GM18499 (cell line): ENCODE data around the gene PTPN11.
"Not testable (repeated sequence)": the region's sequence is repeated elsewhere in the genome, so short reads cannot be mapped to it uniquely, and the experiment has no call there.

Experiments used
- ATAC-seq: cut with Tn5 transposase; IDR thresholded peaks from one replicate; pipeline ENCODE4 v1.9.1; 2021; ENCODE audit warnings: moderate number of reproducible peaks; ENCODE audit not compliant: insufficient read depth, unreplicated experiment

The PTPN11 gene

DNA sequence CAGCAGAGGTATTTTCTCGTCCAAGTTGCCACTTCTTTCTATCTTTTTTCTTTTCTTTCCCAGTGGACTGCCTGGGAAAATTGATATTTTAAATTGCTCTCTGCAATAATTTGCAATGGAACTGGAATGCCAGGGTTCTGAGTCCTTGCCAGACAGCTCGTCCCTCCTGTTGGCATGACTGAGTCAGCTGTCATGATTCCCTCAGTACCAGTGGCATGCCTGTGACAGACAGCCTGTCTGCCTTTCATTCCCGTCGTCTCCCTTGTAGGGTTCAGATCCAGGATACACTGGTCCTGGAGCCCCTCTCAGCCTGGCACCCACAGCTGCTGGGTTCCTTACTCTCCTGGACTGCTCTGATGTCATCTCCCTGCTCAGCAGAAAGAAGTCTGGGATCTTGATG is 84.8 kb downstream of the PTPN11 start:
- no peak for ATAC-seq

DNA sequence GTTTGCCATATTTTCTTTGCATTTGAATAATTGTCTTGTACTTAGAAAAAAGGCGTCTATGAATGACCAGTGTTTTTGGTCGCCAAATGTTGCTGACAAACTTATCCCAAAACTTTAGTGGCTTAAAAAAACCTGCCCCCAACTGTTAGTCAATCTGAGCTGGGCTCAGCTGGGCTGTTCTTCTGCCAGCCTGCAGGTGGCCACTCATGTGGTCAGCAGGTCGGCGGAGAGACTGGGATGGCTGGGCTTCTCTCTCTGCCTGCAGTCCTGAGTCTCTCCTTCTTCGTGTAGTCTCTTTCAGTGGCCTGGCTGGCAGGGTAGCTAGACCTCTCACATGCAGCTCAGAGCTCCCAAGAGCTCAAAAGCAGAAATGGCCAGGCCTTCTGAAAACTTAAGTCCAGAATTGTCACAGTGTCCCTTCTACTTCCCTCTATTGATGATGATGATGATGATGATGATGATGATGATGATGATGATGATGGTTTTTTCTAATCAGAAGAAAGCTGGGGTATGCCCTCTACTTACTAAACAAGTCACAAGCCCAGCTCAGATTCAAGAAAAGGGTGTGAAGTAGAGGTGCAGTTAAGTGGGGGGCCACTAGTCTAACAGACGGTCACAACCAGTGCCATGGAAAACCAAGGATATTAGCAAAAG is 87.9 kb downstream of the PTPN11 start:
- no peak for ATAC-seq

DNA sequence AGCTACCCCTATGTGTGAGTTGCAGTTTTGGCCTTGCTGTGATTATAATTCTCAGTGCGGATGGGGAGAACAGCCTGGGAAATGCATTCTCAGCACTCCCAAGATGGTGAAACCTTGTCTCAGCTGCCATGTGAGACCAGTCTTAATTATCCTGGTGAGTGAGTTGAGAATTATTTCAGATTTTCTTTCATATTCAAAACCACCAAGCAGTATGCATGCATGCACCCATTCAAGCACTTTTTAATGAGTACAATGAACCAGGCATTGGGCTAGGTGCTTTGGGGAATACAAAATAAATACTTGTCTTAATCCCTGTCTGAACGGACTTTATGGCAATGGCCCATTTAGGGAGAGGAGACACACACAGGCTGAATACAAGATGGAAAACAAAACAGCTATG is 94.7 kb downstream of the PTPN11 start:
- no peak for ATAC-seq

DNA sequence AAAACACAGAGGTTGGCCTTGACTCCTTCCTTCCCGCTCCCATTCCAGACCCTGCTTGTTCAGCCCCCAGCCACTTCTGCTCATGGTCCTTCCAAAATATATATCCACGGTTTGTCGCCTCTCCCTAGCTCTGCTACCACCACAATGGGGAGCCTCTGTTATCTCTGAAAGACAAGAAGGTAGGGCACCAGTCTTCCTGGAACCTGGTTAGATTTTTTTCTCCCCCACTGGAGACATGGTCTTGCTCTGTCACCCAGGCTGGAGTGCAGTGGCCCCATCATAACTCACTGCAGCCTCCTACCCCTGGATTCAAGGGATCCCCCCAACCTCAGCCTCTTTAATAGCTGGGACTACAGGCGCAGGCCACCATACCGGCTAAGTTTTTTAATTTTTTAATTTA is 95.7 kb downstream of the PTPN11 start:
- ATAC-seq, result no peak

DNA sequence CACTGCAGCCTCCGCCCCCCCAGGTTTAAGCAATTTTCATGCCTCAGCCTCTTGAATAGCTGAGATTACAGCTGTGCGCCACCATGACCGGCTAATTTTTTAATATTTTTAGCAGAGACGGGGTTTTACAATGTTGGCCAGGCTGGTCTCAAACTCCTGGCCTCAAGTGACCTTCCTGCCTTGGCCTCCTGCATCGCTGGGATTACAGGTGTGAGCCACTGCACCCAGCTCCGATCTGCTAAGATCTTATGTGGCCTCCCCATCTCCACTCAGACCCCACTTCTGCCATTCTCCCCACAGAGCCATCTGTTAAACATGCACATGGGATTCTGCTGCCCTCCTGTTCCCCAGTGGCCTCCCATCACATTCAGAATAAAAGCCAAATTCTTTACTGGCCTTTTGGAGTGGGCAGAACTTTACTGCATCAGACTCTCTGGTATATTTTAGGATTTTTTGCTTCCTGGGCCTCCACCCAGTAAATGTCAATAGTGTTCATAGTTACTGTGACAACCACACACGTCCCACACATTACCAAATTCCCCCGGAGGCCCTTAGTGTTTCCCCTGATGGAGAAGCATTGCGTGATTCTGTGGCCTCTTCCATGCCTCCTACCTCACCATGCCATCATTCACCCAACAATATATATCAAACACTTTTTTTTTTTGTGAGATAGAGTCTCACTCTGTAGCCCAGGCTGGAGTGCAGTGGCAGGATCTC is 96.3 kb downstream of the PTPN11 start:
- ATAC-seq, result no peak

DNA sequence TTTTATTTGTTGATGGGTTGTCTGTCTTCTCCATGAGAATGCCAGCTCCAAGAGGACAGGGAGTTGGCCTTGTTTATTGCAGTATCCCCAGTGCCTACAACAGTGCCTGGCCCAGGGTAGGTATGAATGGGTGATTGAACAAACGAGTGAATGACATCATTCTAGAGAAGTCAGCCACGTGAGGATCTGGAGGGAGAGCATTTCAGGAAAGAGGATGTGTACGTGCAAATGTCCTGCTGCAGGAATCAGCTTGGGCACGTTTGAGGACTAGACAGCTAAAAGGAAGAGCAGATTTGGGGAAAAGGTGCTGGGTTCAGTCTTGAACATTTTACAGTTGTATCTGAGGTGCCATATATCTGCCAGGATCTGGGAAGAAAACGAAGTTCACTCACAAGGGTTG is 97.1 kb downstream of the PTPN11 start:
- ATAC-seq, result no peak

DNA sequence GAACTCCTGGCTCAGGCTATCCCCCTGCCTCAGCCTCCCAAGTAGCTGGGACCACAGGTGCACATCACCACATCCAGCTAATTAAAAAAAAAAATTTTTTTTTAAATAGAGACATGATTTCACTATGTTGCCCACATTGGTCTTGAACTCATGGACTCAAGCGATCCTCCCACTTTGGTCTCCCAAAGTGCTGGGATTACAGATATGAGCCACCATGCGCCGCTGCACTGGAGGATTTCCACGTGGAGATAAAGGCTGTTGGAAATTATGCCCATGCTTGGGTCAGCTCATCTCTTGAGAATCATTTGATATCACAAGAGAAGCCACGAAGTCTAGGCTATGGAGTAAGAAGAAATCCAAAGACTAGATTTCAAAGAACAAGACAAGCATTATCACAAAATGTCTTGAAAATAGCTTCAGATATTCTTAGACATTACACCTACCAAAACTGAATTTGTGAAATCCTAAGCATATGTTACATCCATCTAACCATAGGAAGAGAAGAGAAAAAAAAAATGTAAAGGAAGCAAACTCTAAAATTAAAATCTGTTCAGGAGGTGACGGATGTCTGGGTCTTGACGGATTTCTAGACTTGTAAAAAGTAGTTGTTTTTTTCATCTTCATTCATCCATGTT is 99.1 kb downstream of the PTPN11 start:
- no peak for ATAC-seq

DNA sequence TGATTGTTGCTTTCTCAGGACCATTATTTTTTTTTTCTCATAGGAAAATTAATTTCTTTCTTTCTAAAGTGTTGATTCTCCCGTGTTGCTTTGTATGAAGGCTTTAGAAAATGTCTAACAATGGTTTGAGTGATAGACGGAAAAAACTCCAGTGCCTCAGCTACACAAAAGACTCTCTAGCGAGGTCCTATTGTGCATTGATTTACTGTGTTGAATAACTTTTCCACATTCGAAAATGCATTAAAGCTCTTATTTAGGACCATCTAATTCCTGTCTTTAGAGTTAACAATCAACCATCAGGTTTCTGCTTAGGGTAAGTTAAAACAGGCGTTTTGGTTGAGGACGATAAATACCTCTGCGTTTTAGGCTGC is 99.6 kb downstream of the PTPN11 start:
- no peak for ATAC-seq

DNA sequence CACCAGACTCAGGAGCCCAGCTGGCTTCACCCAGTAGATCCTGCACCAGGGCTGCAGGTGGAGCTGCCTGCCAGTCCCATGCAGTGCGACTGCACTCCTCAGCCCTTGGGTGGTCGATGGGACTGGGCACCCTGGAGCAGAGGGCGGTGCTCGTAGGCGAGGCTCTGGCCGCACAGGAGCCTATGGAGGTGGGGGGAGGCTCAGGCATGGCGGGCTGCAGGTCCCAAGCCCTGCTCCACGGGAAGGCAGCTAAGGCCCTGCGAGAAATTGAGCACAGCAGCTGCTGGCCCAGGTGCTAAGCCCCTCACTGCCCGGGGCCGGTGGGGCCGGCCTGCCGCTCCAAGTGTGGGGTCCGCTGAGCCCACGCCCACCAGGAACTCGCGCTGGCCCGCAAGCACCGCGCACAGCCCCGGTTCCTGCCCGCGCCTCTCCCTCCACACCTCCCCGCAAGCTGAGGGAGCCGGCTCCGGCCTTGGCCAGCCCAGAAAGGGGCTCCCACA is 101.1 kb downstream of the PTPN11 start:
- ATAC-seq, result not testable (repeated sequence)

DNA sequence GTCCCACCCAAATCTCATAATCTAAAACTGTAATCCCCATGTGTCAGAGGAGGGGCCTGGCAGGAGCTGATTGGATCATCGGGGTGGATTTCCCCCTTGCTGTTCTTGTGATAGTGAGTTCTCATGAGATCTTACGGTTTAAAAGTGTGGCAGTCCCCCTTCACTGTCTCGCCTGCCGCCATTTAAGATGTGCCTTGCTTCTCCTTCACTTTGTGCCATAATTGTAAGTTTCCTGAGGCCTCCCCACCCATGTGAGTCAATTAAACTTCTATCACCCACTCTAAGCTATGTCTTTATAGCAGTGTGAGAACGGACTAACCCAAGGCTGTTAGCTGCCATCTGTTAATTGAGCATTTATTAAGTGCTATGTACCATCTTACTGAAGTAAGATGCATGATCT is 105.1 kb downstream of the PTPN11 start:
- no peak for ATAC-seq

DNA sequence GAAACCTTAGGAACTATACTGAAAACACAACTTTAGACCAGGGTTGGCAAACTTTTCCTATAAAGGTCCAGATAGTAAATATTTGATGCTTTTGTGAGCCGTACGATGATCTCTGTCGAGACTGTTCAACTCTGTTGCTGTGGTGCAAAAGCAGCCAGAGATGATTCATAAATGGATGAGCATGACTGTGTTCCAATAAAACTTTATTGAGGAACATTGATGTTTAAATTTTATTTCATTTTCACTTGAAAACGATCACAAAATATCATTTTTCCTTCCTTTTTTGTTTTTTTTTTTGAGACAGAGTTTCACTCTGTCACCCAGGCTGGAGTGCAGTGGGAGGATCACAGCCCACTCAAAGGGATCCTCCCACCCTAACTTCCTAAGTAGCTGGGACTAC is 105.5 kb downstream of the PTPN11 start:
- ATAC-seq, result no peak

DNA sequence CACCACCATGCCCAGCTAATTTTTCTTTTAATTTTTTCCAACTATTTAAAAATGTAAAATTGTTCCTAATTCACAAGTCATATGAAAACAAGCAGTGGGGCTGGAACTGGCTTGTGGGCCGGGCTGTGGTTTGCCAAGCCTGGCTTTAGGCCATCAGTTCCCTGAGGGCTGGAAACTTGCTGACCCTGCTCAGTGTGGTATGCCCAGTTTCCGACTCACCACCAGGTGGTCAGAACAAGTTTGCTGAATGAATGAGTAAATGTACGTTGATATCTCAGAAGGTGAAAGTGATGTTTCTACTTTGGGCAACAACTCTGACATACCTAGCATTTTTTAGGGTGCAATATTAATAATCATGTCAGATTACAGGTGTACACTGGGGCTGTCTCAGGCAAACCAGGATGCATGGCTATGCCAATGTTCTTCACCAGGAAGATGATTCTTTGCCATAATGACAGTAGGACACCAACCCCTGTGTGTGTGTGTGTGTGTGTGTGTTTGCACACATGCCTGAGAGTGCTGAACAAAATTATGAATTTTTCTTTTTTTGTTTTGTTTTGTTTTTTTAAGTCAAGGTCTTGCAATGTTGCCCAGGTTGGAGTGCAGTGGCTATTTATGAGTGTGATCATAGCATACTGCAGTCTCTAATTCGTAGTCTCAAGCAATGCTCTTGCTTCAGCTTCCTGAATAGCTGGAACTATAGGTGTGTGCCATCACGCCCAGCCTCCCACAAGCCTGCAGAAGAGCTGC is 106.1 kb downstream of the PTPN11 start:
- ATAC-seq, result no peak

DNA sequence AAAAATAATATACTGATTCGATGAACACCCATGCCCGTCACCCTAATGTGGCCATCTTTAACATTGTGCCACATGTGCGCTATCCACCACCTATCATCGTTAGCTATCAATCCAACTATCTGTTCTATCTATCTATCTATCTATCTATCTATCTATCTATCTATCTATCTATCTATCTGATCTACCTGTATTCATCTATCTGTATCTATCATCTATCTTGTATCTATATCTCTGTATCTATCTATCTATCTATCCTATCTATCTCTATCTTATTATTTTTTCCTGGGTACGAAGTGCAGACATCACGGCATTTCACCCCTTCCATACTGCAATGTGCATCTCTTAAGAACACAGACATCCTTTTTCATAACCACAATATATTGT is 106.7 kb downstream of the PTPN11 start:
- no peak for ATAC-seq

DNA sequence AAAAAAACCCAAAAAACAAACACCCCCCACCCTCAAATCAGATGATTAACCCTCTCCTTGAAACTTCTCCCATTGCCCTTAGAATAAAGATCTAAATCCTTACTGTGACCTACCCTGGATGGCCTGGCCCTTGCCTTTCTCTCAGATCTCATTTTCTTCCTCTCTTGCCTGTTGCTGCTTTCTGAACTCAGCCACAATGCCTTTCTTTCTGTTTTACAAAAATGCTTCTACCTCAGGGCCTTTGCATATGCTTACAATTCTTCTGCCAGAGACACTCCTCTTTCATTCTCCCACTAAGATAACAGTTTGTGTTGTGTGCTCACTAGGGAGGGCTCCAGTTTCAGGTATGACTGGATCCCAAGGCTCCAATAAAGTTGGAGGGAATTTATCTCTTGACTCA is 108.3 kb downstream of the PTPN11 start:
- no peak for ATAC-seq

DNA sequence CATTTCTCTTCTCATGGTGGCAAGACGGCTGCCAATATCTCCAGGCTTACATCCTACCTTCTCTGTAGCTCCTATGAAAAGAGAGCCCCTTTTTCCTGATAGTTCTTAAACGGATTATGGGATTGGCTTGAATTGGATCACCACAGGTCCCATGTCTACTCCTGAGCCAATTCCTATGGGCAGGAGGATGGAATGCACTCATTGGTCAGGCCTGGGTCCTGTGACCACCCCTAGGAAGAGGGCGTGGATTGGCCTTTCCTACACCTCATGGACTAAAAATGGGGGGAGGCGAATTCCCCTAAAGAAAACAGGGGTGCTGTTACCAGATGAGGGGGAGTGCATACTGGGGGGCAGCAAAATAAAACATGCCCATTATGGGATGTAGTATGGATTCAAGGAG is 108.8 kb downstream of the PTPN11 start:
- no peak for ATAC-seq

DNA sequence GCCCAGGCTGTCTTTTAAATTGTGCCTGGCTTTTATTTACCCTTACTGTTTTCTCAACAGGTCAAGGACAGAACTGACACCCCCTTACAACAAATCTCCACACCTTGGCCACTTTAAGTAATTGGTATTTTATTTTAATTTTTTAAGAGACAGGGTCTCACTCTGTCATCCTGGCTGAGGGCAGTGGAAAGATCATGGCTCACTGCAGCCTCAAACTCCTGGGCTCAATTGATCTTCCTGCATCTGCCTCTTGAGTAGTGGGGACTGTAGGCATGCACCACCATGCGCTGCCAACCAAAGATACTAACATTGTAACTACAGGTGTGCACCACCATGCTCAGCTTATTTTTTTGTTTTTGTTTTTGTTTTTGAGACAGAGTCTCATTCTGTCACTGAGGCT is 109.8 kb downstream of the PTPN11 start:
- no peak for ATAC-seq

DNA sequence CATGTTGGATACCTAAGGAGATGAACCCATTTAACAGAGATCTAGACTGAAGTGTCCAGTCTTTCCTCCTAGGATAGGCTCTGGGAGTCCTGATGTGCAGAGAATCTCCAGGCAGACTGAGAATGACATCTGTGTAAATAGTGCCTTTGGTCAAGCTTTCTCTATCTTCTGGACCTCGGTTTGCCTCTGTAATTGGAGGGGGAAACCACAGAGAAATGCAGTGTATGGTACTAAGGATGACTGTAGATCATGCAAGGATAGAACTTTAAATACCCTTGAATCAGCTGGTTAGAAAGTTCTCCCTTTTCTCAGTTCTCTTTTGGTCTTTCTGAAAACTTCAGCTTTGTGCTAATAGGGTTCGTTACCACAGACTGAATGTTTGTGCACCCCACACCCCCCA is 112.2 kb downstream of the PTPN11 start:
- no peak for ATAC-seq

DNA sequence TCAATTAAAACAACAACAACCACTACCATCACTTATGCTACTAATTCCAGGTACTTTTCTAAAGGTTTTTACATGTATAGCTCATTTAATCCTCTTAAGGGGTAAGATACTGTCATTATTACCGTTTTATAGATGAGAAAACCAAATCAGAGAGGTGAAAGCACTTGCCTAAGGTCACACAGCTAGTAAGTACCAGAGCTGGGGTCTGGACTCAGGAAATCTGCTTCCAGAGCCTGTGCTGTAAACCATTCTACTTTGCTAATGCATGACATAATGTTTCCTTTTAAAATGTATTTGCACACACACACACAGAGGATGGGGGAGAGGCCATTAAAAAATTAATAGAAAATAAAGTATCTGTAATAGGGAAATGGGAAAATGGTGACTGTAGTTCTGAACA is 113.4 kb downstream of the PTPN11 start:
- ATAC-seq, result no peak

DNA sequence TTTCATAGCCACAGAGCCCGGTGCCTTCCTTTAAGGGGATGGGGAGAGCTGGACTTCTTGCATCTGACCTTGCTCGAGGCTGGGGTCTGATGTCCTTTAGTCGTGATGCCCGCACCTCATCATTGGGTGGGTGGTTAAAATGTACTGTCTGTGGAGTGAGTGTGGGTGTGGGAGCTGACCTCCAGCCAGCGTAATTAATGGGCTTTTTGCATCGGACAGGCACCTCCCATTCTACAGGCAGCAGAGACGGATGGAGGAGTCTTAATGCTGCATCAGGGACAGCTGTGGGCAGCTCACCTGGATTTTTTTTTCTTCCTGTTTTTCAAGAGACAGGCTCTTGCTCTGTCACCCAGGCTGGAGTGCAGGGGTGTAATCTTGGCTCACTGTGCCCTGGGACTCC is 114.8 kb downstream of the PTPN11 start:
- ATAC-seq, result no peak

DNA sequence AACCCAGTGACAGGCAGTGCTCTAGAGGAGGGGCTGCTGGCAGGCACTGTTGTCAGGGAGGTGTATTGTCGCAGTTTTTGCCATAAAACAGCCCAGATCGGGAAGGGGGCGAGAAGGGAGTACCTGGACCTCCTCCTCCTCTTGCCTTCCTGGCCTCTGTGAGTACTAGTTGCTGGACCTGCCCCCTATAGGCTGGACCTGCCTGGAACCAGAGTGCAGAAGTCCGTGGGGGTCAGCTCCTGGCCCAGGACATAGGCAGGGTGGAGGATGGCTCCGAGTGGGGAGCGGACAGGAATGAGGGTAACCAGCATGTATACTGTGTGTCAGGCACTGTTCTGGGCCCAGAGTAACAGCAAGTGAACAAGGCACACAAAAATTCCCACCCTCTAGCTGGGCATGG is 116.3 kb downstream of the PTPN11 start:
- no peak for ATAC-seq
